DMS153 (cell line): ENCODE results near the gene C17orf78.
"Not testable (repeated sequence)": the region's sequence is repeated elsewhere in the genome, so short reads cannot be mapped to it uniquely, and the experiment has no call there.

Source experiments
- DNase-seq: peaks from one replicate; lab custom pipeline; 2025; lab: John Stamatoyannopoulos, UW

Gene C17orf78

DNA sequence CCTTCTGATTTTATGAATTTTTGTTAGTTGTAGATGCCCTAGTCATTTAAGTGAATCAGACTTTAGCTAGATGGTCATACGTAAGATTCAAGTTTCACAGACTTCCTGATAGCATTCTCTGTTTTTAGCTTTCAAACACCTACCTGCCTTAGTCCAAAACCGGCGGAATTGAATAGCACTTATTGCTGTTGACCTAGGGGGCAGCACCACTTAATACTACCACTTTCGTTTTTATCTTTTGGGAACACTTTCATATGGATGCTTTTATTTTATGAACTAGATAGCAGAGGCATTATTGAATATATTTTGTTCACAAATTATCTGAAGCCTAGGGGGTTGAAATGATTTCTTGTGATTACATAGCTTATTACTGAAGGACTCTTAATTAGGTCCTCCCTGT is 62.4 kb downstream of the C17orf78 start:
- DNase-seq: no peak

DNA sequence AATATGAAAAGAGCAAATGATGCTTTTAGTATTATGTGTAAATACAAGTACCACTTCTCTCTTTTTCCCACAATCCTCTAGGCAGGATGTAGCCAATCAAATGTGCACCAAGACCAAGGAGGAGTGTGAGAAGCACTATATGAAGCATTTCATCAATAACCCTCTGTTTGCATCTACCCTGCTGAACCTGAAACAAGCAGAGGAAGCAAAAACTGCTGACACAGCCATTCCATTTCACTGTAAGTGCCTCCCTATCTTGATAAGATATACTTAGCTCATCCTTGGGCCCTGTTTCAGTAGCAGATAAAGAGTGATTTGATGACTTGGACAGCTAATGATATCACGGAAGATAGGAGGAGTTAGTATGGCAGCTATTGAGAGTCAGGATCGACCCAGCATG is 64.6 kb downstream of the C17orf78 start:
- no peak for DNase-seq

- not testable (repeated sequence) for DNase-seq
These were observed 65.7 kb downstream of the C17orf78 start for GRCh38 chr17:37441369-37442014.
